Measurements from ENCODE around the gene TRIM66. TPM values are rescaled to one million over a fixed set of nuclear protein-coding genes. Genes with fewer than 3 reads are reported as not detected.

TRIM66 gene
- total RNA-seq, 4 donors from 2014 or later = 12.1 to 34.2 (median 19.8) TPM

- no peaks in the 10 kb centered on the region for H3K9me3 ChIP-seq
- H3K27ac ChIP-seq = peak overlapping the region; percentile 58 to 86 (median 70)
- H3K4me3 ChIP-seq = no peak overlapping the region
- DNase-seq = no peak
- peaks cover 0 to 7% (median 0%) of the 10 kb centered on the region in 3 donors for H3K36me3 ChIP-seq
- no peaks in the 10 kb centered on the region for H3K27me3 ChIP-seq
- peaks cover 0 to 73% (median 4%) of the 10 kb centered on the region in 4 donors for H3K4me1 ChIP-seq
- TF ChIP-seq, protein P1, sequence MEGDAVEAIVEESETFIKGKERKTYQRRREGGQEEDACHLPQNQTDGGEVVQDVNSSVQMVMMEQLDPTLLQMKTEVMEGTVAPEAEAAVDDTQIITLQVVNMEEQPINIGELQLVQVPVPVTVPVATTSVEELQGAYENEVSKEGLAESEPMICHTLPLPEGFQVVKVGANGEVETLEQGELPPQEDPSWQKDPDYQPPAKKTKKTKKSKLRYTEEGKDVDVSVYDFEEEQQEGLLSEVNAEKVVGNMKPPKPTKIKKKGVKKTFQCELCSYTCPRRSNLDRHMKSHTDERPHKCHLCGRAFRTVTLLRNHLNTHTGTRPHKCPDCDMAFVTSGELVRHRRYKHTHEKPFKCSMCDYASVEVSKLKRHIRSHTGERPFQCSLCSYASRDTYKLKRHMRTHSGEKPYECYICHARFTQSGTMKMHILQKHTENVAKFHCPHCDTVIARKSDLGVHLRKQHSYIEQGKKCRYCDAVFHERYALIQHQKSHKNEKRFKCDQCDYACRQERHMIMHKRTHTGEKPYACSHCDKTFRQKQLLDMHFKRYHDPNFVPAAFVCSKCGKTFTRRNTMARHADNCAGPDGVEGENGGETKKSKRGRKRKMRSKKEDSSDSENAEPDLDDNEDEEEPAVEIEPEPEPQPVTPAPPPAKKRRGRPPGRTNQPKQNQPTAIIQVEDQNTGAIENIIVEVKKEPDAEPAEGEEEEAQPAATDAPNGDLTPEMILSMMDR (IDR thresholded peaks at IDR 0.05) = no peak
Observed at GRCh38 chr11:8721609-8722500, 39.4 kb upstream of the TRIM66 start.

DNA sequence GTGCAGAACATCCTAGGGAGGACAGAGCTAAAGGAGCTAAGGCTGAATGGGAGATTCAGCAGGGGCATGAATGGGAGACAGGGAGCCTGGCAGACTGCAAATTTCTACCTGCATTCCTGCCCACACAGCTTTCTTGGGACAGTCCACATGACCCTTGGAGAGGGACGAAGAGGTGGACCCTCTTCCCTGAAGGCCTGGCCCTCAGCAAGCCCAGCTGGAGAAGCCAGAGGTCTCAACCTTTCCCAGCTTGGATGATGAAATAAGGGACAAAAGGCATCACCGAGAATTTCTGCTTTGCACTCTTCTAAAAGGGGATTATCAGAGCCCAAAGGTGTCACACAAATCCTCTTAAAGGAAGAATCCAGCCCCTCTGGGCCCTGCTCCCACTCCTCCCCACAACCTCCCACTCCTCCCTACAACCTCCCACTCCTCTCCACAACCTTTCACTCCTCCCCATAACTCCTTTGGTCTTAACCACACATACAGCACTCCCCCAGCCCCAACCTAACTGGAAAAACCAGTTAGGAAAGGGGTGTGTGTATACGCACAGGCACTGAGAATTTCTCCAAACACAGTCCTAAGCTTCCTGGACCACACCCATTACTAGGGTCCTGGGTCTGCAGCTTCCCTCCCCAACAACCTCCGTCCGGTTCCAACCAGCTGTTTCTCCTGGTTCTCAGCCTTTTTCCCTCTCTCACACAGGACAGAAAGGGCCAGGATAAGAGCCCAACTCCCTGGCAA lies 38.6 kb upstream of the TRIM66 start:
- H3K4me3 ChIP-seq = no peak overlapping the region
- peak overlapping the region; percentile 58 to 86 (median 70) for H3K27ac ChIP-seq
- no peaks in the 10 kb centered on the region for H3K27me3 ChIP-seq
- H3K4me1 ChIP-seq = peaks cover 0 to 82% (median 4%) of the 10 kb centered on the region in 4 donors
- no peak for DNase-seq
- TF ChIP-seq, protein P1 (IDR thresholded peaks at IDR 0.05) = no peak
- TF ChIP-seq POLR2A (IDR thresholded peaks at IDR 0.05) = no peak
- peaks cover 0 to 14% (median 0%) of the 10 kb centered on the region in 3 donors for H3K36me3 ChIP-seq
- no peaks in the 10 kb centered on the region for H3K9me3 ChIP-seq

DNA sequence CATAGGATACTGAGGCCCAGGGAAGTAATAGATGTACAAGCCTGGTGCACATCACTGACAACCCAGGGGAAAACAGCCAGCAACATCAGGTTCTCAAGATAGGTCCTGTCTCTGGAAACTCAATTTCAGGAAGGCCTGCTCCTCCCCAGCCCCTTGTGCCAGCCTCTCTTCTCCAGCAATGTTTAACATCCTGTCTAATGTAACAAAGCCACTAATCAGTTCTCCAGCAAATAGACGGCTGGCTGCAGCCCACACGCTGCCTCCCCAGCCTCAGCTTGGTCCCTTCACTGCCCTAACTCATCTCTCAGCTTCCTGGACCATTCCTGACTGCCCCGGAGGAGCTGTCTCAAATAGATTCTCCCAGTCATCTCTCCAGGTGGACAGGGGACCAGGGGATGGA lies 37.9 kb upstream of the TRIM66 start:
- H3K4me1 ChIP-seq = peaks cover 0 to 87% (median 4%) of the 10 kb centered on the region in 4 donors
- no peak overlapping the region for H3K4me3 ChIP-seq
- no peak for DNase-seq
- no peak for TF ChIP-seq POLR2A (IDR thresholded peaks at IDR 0.05)
- TF ChIP-seq, protein P1 (IDR thresholded peaks at IDR 0.05) = no peak
- H3K9me3 ChIP-seq = no peaks in the 10 kb centered on the region
- no peaks in the 10 kb centered on the region for H3K27me3 ChIP-seq
- peaks cover 0 to 21% (median 0%) of the 10 kb centered on the region in 3 donors for H3K36me3 ChIP-seq
- peak overlapping the region; percentile 58 to 86 (median 70) for H3K27ac ChIP-seq

DNA sequence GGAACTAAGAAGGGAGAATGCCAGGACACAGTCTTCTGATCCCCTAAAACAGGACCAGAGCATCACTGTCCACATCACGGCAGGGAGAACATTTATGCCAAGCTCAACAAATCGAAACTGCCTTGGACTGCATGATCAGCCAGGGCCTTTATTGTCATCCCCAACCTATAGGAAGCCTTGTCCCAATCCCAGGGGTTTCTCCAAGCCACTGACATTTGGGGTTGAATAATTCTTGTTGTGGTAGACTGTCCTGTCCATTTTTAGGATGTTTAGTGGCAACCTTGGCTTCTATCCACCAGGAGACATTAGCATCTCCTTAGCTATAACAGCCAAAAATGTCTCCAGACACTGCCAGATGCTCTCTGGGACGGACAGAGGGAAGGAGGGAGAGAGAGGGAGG lies 37.3 kb upstream of the TRIM66 start:
- Histone ChIP-seq H3K27me3 (no peaks in the 10 kb centered on the region), H3K27ac (peak overlapping the region; percentile 58 to 86 (median 70)), H3K36me3 (peaks cover 0 to 27% (median 0%) of the 10 kb centered on the region in 3 donors), H3K4me1 (peaks cover 0 to 88% (median 4%) of the 10 kb centered on the region in 4 donors), H3K9me3 (no peaks in the 10 kb centered on the region), H3K4me3 (no peak overlapping the region)
- DNase-seq = no peak
- TF ChIP-seq, protein P1 (IDR thresholded peaks at IDR 0.05) = no peak
- TF ChIP-seq POLR2A (IDR thresholded peaks at IDR 0.05) = no peak

DNA sequence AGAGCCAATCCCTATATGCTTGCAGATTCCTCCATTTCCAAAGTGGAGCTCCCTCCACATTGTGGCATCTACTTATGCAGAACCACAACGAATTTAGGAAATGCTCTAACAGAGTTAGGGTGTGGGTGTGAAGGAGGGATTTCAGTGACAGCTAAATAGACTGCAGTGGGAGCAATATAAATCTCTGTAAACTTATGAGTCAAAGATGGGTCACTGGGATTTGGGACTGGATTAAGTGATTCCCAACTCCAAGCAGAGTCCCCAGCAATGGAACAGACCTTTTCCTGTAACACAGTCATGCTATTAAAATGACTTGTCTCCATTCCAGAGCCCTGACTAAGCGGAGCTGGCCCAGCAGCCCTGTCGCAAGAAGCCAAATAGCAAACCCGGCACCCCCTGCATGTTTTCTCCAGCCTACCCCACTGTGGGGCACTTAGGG lies 36.8 kb upstream of the TRIM66 start:
- Histone ChIP-seq H3K4me3 (no peak overlapping the region), H3K36me3 (peaks cover 0 to 32% (median 0%) of the 10 kb centered on the region in 3 donors), H3K9me3 (no peaks in the 10 kb centered on the region), H3K4me1 (peaks cover 0 to 84% (median 4%) of the 10 kb centered on the region in 4 donors), H3K27me3 (no peaks in the 10 kb centered on the region), H3K27ac (peak overlapping the region; percentile 58 to 86 (median 70))
- DNase-seq = no peak
- TF ChIP-seq, protein P1 (IDR thresholded peaks at IDR 0.05) = no peak
- TF ChIP-seq POLR2A (IDR thresholded peaks at IDR 0.05) = no peak

Data from Peyer's patch (tissue), 4 donors.